Measurements from ENCODE around the gene CAVIN2. TPM values are rescaled to one million over a fixed set of nuclear protein-coding genes. Genes with fewer than 3 reads are reported as not detected.

Gene CAVIN2
- total RNA-seq, 1 donor from 2014 or later, result 2.2 TPM

- Mint-ChIP-seq H3K36me3 (ENCODE audit: low read depth) (no peaks in the 10 kb centered on the region), H3K4me3 (ENCODE audit: unreplicated experiment) (no peak overlapping the region), H3K27ac (ENCODE audit: unreplicated experiment) (no peak overlapping the region), H3K4me1 (ENCODE audit: low read depth) (peaks cover 27% of the 10 kb centered on the region), H3K27me3 (ENCODE audit: low read depth) (no peaks in the 10 kb centered on the region), H3K9me3 (ENCODE audit: low read depth) (peaks cover 12% of the 10 kb centered on the region)
- DNase-seq (ENCODE audit: low spot score), result no peak
- TF ChIP-seq CTCF (IDR thresholded peaks at IDR 0.05), result no peak
Observed at GRCh38 chr2:191891656-191892055, 44.8 kb upstream of the CAVIN2 start.

GRCh38 chr2:191889931-191890330 is 43.0 kb upstream of the CAVIN2 start:
- Mint-ChIP-seq H3K9me3 (ENCODE audit: low read depth) (peaks cover 12% of the 10 kb centered on the region), H3K4me3 (ENCODE audit: unreplicated experiment) (no peak overlapping the region), H3K27me3 (ENCODE audit: low read depth) (no peaks in the 10 kb centered on the region), H3K4me1 (ENCODE audit: low read depth) (peaks cover 13% of the 10 kb centered on the region), H3K36me3 (ENCODE audit: low read depth) (no peaks in the 10 kb centered on the region), H3K27ac (ENCODE audit: unreplicated experiment) (no peak overlapping the region)
- no peak for DNase-seq (ENCODE audit: low spot score)
- TF ChIP-seq CTCF (IDR thresholded peaks at IDR 0.05), result no peak

- H3K27me3 Mint-ChIP-seq (ENCODE audit: low read depth), result no peaks in the 10 kb centered on the region
- no peak for TF ChIP-seq CTCF (IDR thresholded peaks at IDR 0.05)
- DNase-seq (ENCODE audit: low spot score), result no peak
- no peak overlapping the region for H3K27ac Mint-ChIP-seq (ENCODE audit: unreplicated experiment)
- no peak overlapping the region for H3K4me3 Mint-ChIP-seq (ENCODE audit: unreplicated experiment)
- H3K4me1 Mint-ChIP-seq (ENCODE audit: low read depth), result peaks cover 4% of the 10 kb centered on the region
- peaks cover 12% of the 10 kb centered on the region for H3K9me3 Mint-ChIP-seq (ENCODE audit: low read depth)
- no peaks in the 10 kb centered on the region for H3K36me3 Mint-ChIP-seq (ENCODE audit: low read depth)
Observed at GRCh38 chr2:191888400-191889166, 41.7 kb upstream of the CAVIN2 start.

- no peaks in the 10 kb centered on the region for H3K36me3 Mint-ChIP-seq (ENCODE audit: low read depth)
- no peaks in the 10 kb centered on the region for H3K4me1 Mint-ChIP-seq (ENCODE audit: low read depth)
- no peak overlapping the region for H3K27ac Mint-ChIP-seq (ENCODE audit: unreplicated experiment)
- H3K4me3 Mint-ChIP-seq (ENCODE audit: unreplicated experiment), result no peak overlapping the region
- no peaks in the 10 kb centered on the region for H3K27me3 Mint-ChIP-seq (ENCODE audit: low read depth)
- no peaks in the 10 kb centered on the region for H3K9me3 Mint-ChIP-seq (ENCODE audit: low read depth)
- no peak for TF ChIP-seq CTCF (IDR thresholded peaks at IDR 0.05)
- DNase-seq (ENCODE audit: low spot score), result no peak
Observed at GRCh38 chr2:191885650-191886049, 38.8 kb upstream of the CAVIN2 start.

GRCh38 chr2:191885098-191885497 is 38.2 kb upstream of the CAVIN2 start:
- no peak for TF ChIP-seq CTCF (IDR thresholded peaks at IDR 0.05)
- Mint-ChIP-seq H3K4me1 (ENCODE audit: low read depth) (no peaks in the 10 kb centered on the region), H3K36me3 (ENCODE audit: low read depth) (no peaks in the 10 kb centered on the region), H3K27me3 (ENCODE audit: low read depth) (no peaks in the 10 kb centered on the region), H3K4me3 (ENCODE audit: unreplicated experiment) (no peak overlapping the region), H3K27ac (ENCODE audit: unreplicated experiment) (no peak overlapping the region), H3K9me3 (ENCODE audit: low read depth) (no peaks in the 10 kb centered on the region)
- no peak for DNase-seq (ENCODE audit: low spot score)
